Stimulated activated CD4-positive, alpha-beta T cell treated with anti-CD3 and anti-CD28 coated beads, Interleukin-4, amount 100 ng/mL, for 24 hours (primary cell): Measurements from ENCODE around the gene MED14.

Experiments used
- DNase-seq: peaks from one replicate; pipeline ENCODE4 v3.0.0-alpha.2; 2020

Gene MED14

DNA sequence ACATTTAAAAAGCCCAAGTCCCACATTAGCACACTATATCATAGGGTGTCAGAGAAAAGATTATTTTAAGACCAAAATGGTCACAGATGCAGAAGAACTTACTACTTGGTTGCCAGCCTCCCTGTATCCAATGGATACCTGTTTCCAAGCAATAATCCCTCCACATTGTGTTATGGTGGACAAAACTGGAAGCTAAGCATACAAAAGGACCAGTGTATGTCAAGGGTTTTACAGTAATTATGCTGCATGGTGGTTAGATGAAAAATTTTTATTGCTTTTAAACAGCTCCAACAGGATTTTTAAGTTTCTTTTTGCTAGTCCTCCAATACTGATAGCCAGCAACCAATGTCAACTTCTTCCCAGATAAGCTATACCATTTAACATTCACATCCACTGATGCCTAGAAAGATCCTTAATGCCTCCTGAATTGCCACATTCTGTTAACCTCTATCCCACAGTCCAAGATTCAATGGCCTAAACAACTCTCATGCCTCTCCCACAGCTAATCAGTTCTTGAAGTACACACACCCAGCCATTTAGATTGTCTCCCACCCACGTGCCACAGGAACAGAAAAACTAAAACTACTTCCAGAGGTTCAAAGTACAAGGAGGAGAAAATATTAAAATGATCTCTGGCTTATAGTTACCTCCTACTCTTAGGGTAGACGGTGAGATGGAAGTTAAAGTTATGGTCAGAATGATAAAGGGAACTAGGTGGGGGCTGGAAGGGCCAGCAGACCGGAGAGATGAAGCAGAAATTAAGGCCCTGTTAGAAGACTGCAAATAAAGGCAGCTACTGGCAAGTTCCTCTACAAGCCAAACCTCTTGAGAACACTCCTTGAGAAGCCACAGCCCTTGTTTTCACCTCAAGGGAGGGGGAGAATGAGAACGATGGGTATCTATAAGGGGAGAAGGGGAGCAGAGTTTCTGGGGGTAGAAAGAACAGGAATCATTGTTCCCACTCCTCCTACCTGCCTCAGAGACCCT, 5.5 kb downstream of the MED14 start:
- no peak for DNase-seq

DNA sequence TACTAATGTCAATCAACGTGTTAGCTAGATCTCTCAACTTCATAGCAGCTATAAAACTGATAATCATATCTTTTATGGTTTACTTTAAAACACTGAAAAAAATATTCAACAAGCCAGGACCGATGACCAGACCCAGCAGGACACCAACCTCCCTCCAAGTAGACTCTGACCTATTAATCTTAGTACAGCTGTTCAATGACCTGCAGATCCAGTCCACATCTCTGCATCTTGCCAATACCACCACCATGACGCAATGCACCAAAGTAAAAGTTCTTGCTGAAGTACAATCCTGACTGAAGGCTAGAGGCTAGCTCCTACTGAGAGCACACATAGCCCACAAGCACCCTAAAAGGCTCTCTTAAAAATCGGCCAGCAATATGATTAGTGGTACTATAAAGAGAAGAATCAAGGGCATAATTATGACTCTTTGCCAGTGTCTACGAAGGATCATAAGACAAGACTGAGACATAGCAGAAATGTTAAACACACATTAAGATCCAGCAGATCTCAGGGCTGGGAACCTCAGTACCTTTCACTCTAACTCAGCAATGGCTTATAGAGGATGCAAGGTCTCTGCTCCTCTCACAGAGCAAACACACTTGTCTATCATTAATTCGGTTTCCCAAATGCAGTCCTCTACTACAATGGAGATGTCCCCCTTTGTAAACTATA, 7.6 kb downstream of the MED14 start:
- no peak for DNase-seq

DNA sequence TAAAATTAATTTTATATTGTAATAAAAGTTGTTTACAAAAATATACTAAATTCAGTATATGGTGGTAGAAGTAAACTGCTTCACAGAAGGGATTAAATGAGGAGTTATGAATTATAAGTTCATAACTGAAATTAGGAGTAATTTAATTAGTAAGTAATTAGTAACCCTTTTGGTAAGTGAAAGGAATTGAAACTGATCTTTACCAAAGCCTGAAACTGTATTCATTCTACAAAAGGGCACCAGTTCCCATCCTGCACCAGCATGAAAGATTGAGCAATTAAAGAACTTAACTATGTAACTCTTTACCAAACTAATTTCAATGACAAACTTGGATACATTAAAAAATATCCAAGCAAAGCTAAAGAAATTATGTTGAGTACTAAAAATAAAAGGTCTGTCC, 8.2 kb downstream of the MED14 start:
- DNase-seq = no peak

DNA sequence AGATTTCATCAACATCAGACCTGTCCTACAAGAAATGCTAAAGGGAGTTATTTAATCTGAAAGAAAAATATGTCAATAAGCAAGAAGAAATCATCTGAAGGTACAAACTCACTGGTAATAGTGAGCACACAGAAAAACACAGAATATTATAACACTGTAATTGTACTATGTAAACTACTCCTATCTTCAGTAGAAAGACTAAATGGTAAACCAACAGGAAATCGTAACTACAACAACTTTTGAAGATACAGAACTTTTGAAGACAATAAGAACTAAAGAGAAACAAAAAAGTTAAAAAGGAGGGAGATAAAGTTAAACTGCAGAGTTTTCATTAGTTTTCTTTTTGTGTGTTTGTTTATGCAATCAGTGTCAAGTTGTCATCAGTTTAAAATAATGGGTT, 12.4 kb downstream of the MED14 start:
- DNase-seq = no peak

DNA sequence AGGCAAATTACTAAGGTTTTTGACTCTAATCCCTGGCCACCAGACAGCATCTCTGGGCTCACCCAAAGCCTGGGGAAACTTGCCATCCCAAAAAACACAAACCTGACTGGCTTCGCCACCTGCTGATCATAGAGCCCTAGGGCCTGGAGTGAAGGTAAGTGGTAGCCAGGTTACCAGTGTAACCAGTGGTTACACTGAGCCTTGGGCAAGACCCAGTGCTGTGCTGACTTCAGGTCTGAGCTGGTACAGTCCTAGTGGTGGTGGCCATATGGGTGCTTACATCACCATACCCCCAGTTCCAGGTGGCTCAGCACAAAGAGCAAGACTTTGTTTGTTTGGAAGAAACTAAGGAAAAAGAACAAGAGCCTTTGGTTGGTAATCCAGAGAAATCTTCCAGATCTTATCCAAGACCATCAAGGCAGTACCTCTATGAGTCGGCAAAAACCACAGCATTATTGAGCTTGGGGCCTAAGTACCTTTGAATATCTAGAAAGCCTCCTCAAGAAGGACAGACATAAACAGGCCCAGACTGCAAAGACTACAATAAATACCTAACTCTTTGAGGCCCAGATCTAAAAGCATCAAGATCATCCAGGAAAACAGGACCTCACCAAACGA, 13.7 kb downstream of the MED14 start:
- no peak for DNase-seq

DNA sequence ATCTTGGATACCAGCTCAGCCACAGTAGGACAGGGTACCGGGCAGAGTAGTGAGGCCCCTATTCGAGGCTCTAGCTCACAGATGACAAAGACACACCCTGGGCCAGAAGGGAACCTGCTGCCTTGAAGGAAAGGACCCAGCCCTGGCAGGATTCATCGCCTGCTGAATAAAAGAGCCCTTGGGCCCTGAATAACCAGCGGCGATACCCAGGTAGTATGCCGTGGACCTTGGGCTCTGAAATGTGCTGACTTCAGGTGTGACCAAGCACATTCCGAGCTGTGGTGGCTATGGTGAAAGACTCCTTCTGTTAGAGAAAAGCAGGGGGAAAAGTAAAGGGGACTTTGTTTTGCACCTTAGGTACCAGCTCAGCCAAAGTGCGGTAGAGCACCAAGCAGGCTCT, 14.6 kb downstream of the MED14 start:
- DNase-seq = no peak

DNA sequence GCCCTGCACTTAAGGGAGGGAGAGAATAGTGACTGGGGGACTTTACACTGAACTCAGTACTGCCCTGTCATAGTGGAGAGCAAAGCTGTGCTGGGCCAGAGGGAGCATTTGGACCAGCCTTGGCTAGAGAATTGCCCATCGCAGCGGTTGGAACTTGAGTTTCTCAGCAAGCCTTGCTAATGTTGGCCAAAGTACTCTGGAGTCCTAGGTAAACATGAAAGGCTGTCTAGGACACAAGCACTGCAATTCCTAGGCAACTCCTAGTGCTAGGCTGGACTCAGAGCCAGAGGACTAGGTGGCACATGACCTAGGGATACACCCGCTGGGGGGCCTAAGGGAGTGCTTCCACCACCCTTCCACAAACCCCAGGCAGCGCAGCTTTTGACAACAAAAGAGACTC, 15.0 kb downstream of the MED14 start:
- DNase-seq = no peak

DNA sequence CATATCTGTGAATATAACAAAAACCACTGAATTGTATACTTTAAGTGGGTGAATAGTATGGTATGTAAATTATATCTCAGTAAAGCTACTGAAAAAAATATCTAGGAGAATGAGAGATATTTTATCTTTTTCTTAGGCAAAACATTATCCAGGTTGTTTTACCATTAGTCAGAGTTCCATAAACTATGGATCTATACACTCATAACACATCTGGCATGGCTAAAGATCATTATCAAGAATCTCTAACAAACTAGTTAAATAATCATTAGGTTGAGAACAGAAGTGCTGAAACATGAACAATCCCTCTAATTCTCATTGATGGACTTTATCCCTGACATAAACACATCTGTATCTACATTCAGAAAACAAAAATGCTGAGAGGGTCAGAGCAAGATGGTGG, 15.6 kb downstream of the MED14 start:
- DNase-seq = no peak

DNA sequence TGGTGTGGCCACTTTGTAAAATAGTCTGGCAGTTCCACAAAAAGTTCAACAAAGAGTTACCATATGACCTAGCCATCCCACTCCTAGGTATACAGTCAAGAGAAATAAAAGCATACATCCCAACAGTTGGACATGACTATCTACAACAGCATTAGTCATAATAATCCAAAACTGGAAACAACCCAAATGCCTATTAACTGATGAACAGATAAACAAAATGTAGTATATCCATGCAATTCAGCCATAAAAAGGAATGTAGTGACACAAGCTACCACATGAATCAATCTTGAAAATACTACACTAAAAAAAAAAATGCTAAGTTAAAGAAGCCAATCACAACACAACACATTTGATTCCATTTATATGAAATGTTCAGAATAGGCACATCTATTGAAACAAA, 16.1 kb downstream of the MED14 start:
- DNase-seq = no peak

DNA sequence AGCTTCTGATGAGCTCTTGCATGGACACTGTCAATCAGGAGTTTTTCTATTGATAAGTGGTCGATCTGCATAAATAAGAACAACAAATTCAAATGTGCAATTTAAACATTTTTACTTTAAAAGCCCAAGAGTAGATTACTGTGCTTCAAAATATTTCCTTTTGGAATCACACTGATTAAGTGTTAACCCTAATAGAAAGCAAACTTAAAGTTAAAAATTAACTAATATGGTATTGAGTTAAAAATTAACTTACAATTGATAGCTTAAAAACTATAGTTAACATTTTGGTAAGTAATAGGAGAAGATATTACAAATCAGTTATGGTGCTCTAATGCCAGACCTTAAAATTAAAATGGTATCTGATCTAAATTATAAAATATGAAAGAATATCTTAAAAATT, 25.9 kb downstream of the MED14 start:
- DNase-seq = no peak

DNA sequence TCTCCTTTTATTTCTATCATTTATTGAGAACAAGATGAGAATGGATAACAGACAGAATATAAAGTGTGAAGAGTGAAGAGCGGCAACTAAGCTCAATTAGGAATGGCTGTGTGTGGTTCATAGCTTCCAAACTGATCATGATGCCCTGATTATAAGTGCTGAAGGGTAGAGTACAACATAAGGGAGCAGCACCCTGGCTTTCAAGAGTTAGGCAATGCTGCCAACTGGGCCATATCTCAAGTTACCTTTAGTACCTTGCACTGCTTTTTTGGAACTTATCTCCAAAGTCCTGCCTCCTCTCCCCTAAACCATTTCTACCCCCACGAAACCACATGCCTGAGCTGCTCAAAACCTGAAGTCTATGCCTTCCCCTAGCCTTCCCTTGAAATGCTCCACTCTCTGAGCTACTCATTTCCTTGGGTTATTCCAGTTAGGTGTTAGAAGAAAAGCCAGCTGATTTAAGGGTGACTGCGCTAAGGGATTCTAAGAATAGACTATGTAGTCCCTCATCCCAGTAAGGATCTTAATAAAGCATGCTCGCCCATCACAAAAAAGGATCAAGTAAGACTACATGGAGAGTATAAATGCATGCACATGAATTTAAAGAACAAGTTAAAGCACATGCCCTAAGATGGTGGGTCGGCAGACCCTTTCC, 29.6 kb downstream of the MED14 start:
- no peak for DNase-seq

DNA sequence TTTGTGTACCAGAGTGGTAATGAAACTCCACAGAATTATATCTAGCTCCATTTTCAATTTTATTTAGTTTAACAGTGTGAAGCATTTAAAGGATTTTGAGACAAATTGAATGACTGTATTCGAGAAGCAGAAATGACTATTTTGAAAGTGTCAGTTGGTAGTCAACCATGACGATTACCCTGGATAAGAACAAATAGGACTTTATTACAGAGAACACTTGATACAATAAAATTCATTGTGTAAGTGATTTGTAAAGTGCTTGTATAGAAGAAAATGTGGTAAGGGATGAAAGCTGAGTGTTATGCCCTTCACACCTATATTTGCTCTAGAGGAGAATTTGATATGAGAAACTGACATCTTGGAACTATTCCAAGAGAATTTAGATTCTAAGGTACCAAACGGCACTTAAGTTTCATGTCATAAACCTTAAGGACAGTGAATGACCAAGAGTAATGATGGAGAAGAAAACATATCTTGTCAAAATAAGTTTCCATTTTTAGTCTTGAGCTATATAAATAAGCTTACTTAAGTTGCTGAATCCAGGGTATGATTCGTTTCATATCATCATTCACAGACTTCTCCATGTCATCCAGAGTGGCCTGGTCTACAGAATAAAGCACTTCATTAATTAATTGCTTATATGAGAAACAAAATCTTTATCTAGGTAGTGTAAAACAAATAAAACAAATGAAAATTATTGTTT, 34.6 kb downstream of the MED14 start:
- DNase-seq = no peak

DNA sequence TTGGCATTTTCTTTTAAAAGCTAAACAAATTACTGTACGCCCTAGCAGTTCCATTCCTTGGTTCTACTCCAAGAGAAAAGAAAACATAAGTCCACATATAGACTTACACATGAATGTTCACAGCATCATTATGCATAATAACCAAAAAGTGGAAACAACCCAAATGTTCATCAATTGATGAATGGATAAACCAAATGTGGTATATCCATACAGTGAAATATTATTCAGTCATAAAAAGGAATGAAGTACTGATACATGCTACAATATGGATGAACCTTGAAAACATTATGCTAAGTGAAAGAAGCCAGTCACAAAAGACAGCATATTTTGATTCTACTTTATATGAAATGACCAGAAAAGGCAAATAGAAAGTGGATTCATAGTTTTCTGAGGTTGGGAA, 36.5 kb downstream of the MED14 start:
- DNase-seq = no peak

DNA sequence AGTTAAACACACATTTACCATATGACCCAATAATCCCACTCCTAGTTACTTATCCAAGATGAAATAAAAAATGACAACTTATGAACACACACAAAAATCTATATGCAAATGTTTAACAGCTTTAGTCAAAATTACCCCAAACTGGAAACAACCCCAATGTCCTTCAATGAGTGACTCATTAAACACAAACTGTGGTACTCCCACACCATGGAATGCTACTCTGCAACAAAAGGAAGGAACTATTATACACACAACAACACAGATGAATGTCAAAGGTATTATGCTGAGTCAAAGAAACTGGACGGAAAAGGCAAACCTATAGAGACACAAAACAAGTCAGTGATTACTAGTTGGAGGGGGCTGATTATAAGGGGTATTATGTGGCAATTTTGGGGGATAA, 40.5 kb downstream of the MED14 start:
- DNase-seq = no peak

DNA sequence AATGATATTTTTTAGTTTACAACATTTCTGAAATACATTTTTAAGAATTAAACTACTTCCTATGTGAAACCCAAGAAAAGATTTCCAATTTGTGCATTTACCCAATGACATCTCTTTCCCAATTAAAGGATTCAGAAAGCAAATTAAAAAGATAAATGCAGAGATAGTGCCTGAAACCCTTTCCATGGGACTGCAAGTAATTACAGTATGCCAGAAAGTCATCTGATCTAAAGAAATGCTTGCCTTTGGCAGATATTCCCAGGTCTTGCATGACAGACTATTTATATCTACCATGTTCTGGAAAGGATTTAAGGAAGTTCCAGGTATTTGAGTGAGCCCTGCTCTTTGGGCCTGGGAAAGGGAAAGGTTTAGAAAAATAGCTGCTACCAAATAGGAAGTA, 46.4 kb downstream of the MED14 start:
- no peak for DNase-seq

DNA sequence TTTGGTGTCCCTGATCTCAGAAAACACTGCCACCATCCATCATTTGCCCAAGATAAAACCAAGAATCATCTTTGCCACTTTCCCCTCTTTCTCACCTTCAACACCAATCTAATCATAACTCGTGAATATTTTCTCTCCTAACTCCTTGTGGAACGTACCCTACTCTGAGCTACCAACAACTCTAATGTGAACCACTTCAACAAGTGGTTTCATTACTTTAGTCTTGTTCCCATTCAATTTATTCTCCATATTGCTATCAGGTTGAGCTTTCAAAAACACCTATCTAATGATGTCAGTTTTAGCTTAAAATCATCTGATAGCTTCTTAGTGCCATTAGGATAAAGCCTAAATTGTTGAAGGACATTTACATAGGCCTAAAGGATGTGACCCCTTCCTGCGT, 48.2 kb downstream of the MED14 start:
- DNase-seq = no peak

DNA sequence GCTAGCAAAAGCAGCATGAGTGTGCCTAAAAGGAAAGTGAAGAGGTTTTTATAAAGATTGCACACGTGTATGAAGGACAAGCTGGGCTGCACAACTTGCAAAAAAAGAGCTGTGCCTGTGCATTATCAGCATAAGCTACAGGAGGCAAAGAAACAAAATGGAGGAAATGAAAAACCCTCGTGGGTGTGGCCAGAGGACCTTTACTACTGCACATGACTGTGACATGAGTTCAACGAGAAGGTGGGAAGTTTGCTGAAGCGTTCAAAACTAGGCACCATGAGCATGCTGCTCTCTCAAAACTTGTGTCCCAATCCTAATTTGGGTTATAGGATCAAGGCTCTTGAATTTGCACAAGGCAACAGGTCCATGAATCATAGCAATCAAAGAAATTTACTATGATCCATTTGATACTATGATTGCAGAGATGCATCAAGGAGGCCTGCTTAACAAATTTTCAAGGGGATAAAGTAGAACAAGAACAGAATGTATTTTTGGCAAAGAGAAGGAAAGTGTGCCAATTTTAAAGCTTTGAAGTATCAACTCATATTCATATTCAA, 49.9 kb downstream of the MED14 start:
- no peak for DNase-seq

DNA sequence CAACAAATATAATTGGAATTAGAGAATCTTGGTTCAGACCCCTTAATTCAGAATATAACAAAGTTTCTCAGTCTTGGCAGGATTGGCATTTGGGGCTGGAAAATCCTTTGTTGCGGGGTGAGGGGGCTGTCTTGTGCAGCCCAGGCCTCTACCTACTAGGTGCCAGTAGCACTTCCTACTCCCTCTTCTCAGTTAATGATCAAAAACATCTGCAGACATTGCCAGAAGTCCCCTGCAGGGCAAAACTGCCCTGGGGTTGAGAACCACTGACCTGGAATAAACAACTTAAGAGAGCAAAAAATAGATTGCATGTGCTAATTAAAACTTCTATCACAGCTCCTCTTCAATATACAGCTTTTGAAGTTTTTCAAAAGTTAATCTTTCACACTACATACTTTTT, 51.2 kb downstream of the MED14 start:
- DNase-seq = no peak

DNA sequence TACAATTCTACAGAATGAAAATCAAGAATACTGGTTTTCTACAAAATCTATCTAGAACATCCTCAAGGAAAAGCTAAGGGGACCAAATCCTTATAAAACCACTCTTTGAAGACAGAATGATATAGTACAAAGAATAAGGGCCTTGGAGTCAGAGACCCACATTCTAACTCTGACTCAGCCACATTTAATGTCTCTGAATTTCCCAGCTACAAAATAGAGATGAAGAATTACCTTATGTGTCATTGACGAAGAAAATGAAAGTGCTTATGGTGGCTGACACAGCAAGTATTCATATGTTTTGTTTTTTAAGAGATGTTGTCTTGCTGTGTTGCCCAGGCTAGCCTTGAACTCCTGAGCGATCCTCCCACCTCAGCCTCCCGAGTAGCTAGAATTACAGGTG, 52.1 kb downstream of the MED14 start:
- DNase-seq = no peak

DNA sequence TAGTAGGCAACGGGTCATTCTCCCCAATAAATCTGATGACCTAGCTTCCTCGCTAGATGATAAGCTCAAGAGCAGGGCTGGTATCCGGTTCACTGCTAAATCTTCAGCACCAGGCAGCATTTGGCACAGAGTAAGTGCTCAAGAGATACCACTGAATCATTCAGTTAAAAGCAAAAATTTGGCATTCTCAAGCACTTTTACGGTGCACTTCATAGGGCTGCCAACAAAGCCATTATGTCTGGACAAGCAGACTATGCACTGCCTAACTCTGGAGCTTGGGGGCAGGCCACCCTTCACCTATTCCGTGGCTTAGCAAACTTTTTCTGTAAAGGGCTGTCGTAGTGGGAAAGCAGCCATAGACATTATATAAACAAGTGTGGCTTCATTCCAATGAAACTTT, 64.2 kb downstream of the MED14 start:
- DNase-seq = no peak

DNA sequence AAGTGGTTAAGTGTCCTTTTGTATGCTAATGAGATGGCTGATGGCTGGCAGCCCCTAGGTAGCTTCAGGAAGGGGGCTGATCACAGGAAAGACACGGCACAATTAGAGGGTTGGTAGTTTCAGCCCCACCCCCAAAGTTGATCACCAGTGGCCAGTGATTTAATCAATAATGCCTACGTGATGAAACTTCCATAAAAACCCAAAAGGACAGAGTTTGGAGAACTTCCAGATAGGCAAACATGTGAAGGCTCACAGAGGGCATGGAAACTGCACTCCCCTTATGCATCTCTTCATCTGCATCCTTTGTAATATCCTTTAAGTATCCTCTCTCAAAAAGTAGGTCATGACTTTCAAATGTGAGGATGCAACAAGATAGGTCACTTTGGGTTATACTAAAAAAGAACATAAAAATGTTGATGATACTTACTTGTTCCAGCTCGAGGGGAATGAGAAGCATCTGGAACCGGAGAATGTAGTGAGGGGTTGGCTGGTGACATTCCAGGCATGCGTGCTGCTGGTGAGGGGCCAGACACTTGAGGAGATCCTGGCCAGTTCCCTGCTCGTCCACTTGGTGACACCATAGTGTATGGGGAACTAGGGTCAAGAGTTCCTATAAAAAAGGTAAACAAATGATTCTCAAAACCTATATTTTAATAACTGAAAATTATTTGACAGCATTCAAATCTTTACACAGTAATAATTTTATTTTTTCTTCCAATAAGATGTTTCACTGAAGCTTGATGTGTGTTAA, 71.3 kb downstream of the MED14 start:
- no peak for DNase-seq
